Renal pelvis (tissue), 4 donors: ENCODE measurements around the gene SH2B3. TPM values are rescaled to one million over a fixed set of nuclear protein-coding genes. Genes with fewer than 3 reads are reported as not detected.
"Not testable (repeated sequence)": the region's sequence is repeated elsewhere in the genome, so short reads cannot be mapped to it uniquely, and the experiment has no call there.

Experiments
- DNase-seq: peaks from one replicate; pipeline ENCODE4 v3.0.0-alpha.2; 2013
- polyA plus RNA-seq, 3 donors: library from polyadenylated mRNA; unstranded; fragments of 120-200 nt; gene quantifications; one replicate each; pipeline ENCODE4 v1.2.1, GENCODE V29; 2013; ENCODE audit not compliant: insufficient read length in 3 of 3

Gene SH2B3
- polyA plus RNA-seq, 3 donors: 16.9 to 17.9 (median 17.6) TPM

- no peak for DNase-seq
These were observed 25.7 kb upstream of the SH2B3 start for GRCh38 chr12:111379942-111380554.

DNA sequence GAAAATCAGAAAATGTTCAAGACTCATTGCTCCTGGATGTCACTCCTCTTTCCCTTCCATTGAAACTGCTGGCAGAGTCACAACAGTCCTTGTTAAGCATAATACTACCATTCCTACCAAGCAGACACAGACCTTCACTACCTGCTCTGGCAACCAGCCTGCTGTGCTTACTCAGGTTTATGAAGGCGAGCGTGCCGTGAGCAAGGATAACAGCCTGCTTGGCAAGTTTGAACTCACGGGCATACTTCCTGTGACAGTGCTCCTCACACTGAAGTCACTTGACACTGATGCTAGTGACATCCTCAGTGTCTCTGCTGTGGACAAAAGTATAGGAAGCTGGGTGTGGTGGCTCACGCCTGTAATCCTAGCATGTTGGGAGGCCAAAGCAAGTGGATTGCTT, 21.1 kb upstream of the SH2B3 start:
- DNase-seq: no peak

- no peak for DNase-seq
These were observed 18.8 kb upstream of the SH2B3 start for GRCh38 chr12:111386885-111387284.

DNA sequence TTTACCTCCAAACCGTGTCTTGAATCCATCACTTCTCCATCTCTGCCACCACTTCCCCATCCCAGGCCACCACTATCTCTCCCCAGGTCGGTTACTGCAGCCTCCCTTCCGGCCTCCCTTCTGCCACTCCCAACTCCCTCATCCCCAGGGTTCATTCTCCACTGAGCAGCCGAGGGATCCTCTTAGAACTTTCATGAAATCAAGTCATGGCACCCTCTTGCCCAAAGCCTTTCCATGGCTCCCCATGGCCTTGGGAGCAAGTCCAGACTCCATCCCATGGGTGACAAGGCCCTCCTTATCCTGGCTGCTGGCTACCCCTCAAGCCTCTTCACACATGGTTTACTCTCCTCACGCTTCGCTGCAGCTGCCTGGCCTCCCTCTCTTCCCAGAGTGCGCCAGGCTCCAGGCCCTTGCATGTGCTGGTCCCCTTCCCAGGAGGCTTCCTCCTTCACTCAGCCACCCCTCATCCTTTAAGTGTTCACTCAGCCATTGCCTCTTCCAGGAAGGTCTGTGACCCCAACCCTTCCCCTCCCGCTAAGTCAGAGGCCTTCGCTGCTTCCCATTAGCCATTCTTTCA, 17.9 kb upstream of the SH2B3 start:
- no peak for DNase-seq

DNA sequence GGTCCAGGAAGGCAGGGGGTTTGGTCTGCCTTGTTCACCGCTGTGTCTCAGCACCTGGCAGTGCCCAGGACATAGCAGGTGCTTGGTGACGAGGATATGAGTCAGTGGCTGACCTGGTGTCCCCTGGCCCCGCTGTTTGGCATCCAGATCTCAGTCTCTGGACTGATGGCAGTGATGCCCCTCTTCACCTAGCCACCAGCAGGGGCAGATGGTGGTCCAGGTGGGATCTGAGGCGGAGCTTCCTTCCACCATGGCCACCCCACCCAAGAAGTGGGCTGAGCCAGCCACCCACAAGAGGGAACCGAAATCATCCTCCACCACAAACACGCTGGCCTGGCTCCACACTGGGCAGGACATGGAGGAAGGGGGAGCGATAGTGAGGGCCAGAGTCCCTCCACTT, 16.1 kb upstream of the SH2B3 start:
- no peak for DNase-seq

GRCh38 chr12:111390910-111391309, 14.8 kb upstream of the SH2B3 start:
- no peak for DNase-seq

DNA sequence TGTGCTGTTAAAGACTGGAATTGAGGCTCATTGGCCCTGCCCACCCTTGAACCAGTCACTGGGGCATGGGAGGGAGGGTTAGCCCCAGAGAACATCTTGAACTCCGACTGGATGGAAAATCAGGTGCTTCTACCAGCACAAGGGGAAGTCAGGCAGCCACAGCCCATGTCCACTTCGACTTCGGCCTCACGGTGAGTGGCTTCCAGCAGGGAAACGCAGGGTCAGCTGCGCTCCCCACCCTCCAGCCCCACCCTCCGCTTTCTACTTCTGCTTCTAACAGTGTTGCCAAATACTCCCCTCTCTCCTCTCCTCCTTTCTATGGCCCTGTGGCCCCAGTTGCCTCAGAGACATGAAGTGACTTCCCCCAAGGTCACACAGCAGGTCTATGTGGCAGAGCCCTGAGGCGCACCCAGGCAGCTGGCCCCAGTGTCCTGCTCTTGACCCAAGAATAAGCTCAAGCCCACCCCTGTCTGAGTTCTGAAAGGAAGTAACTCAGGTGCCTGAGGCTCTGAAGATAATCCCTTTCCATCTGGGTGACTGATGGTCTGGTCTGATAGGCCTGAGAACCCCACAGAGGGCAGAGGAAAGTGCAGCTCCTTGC, 11.9 kb upstream of the SH2B3 start:
- DNase-seq: no peak

GRCh38 chr12:111394480-111394879, 11.2 kb upstream of the SH2B3 start:
- DNase-seq: no peak

DNA sequence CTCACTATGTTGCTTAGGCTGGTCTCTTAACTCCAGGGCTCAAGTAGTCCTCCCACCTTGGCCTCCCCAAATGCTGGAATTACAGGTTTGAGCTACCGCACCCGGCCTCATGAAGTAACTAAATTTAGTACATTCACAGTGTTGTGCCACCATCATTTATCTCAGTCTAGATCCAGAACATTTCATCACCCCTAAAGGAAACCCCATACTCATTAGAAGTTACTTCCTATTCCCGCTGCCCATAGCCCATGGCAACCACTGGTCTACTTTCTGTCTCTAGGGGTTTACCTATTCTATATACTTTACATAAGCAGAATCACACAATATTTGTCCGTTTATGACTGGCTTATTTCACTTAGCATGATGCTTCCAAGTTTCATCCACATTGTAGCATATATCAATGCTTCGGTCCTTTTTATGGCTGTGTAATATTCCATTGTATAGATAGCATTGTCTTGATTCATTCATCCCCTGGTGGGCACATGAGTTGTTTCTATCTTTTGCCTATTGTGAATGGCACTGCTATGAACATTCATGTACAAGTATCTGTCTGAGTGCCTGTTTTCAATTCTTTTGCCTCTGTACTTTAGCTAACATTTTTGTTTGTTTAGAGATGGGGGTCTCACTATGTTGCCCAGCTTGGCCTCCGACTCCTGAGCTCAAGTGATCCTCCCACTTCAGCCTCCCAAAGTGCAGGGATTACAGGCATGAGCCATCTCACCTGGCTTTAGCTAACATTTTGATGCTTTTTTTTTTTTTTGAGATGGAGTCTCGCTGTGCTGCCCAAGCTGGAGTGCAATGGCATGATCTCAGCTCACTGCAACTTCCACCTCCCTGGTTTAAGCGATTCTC, 10.2 kb upstream of the SH2B3 start:
- no peak for DNase-seq

DNA sequence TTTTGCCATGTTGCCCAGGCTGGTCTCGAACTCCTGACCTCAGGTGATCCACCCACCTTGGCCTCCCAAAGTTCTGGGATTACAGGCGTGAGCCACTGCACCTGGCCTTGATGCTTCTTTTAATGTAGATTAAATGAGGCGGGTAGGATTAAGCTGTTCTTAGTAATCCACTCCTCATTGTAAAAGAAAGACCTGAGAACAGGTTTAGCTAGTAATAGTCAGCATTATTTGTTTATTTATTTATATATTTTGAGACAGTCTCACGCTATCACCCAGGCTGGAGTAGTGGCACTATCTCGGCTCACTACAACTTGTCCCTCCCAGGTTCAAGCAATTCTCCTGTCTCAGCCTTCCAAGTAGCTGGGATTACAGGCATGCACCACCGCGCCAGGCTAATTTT, 9.5 kb upstream of the SH2B3 start:
- not testable (repeated sequence) for DNase-seq

GRCh38 chr12:111396726-111397445, 8.8 kb upstream of the SH2B3 start:
- peak; percentile 70 for DNase-seq

- DNase-seq: no peak
These were observed 7.2 kb upstream of the SH2B3 start for GRCh38 chr12:111398530-111398929.

- DNase-seq: not testable (repeated sequence)
These were observed 5.8 kb upstream of the SH2B3 start for GRCh38 chr12:111399741-111400404.

DNA sequence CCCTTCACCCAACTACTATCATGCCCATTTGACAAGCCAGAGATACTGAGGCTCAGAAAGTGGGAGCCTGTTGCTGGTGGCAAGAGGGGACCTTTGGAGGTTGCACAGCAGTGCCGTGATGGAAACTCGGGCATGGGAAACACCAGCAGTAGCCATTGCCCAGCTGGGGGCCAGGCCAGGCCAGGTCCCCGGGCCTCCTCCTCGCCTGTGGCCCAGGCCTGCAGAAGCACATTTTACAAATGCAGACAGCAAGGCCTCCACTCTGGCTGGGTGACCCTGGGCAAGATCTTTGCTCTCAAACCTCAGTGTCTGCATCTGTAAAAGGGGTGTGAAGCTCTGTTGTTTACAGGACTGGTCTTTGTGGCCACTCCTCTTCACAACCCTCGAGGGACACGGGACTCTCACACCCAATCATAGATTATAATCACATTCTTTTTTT, 4.5 kb upstream of the SH2B3 start:
- no peak for DNase-seq

GRCh38 chr12:111402490-111402824, 3.3 kb upstream of the SH2B3 start:
- not testable (repeated sequence) for DNase-seq

DNA sequence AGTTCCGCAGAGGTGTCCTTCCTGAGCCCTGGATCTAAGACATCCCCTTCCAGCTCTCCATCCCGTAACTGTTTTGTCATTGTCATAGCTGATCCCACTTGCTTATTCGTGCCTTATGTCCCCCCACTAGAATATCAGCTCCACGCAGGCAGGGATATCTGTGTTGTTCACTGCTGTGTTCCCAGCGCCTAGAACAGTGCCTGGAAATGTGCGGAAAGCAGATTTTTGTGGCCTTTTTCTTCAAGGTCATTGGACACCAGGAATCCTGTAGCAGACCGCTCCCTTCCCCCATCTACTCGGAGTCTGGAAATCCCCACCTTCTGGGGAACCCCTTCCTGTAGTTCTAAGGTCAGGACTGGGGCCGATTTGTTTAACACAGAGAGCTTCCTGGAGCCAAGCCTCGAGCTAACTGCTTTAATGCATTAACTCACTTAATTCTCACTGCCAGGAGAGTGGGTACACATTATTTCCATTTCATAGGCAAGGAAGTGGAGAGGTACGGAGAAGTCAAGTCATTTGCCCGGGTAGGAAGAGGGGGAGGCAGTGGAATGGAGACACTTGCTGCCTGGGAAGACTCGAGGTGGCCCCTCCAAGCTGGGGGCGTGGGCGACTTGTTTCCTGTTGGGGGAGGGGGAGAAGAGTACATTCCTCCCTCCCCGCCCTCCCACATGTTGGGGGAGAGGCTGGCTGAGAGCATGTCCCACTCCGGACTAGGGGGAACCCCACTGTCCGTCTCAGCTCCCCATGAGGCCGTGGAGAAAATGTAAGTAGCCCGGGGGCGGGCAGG, 1.2 kb upstream of the SH2B3 start:
- no peak for DNase-seq

DNA sequence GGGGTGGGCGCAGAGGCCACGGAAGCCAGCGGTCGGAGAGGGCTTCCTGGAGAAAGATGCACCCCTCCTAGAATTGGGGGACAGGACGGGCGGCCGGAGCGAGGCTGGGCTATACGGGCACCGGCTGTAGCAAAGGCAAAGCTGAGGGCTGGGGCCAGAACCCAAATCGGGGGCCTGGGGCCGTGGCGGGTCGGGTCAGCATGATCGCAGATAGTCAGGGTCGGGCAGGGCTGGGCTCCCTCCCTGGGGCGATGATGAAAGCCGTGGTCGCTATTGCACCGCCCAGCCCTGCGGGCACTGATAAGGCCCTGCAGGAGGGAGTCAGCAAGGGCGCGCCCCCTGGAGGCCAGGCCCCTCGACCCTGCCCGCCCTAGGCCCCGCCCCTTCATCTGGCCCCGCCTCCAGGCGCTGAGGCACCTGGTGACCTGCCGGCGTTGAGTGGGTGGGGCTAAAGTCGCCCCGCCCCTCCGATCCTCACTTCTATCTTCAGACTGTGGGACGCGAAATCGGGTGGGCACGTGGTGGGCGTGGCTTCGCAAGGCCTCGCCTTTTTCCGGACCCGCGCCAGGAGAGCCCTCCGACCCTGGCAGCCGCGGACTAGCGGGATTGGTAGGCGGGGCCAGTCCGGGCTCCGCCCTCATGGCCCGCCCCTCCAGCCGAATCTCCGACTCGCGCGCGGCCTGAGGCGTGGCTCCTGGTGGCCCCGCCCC, 419 bp upstream of the SH2B3 start:
- peak; percentile 85 for DNase-seq

DNA sequence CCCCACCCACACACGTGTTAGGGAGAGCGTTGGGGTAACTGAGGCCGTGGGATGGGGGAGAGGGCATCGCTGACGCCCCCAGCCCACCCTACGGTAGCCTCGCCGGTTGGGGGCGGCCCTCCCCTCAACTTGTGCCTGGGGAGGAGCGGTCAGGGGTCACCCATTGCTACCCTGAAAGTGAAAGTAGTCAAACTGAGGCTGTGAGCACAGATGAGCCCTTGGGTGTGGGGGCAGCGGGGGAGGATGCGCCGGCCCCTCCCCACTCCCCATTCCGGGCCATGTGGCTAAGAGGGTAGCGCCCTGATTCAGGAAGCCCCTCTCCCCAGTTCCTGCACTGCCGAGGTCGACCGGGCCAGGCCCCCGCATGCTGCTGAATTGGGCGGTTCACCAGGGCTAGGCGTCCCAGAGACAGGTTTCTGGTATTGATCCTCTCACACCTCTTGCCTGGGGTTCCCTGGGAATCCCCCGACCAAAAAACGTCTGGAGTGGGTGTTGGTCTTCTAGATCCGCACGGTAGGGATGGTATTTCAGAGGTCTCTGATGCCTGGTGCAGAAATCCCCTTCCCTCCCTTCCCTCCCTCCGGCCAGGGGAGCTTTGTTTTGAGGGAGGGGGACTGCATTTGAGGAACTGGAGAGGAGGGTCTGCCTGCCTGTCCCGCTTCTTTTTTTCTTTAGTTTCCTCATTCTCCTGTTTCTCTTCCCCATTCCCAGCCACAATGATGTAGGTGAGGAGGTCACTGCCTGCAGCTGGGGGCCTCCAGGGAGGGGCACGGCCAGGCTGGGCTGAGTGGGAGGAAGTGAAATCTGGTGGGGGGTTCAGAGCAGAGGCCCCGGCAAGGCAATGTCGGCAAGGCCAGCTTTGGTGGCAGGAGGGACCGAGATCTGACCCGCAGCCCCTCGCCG, 1.0 kb downstream of the SH2B3 start:
- no peak for DNase-seq
